AG09309 (cell line): ENCODE data around the gene NUP85.

Source experiments
- DNase-seq: peaks from one replicate; pipeline ENCODE4 v3.0.0-alpha.2; 2010; ENCODE audit warnings: low read depth
- H3K4me3 ChIP-seq: 2 replicates; pipeline ENCODE4 v1.5.1; 2011; ENCODE audit warnings: mild to moderate bottlenecking, low read depth, low read length, moderate library complexity; ENCODE audit not compliant: control insufficient read depth
- TF ChIP-seq, protein P1 (sequence below): IDR thresholded peaks from 2 replicates; pipeline ENCODE4 v1.5.1; 2011; ENCODE audit warnings: mild to moderate bottlenecking, low read depth, low read length, inconsistent platforms; ENCODE audit not compliant: insufficient read depth, control insufficient read depth; ENCODE audit errors: missing control alignments

Gene NUP85

DNA sequence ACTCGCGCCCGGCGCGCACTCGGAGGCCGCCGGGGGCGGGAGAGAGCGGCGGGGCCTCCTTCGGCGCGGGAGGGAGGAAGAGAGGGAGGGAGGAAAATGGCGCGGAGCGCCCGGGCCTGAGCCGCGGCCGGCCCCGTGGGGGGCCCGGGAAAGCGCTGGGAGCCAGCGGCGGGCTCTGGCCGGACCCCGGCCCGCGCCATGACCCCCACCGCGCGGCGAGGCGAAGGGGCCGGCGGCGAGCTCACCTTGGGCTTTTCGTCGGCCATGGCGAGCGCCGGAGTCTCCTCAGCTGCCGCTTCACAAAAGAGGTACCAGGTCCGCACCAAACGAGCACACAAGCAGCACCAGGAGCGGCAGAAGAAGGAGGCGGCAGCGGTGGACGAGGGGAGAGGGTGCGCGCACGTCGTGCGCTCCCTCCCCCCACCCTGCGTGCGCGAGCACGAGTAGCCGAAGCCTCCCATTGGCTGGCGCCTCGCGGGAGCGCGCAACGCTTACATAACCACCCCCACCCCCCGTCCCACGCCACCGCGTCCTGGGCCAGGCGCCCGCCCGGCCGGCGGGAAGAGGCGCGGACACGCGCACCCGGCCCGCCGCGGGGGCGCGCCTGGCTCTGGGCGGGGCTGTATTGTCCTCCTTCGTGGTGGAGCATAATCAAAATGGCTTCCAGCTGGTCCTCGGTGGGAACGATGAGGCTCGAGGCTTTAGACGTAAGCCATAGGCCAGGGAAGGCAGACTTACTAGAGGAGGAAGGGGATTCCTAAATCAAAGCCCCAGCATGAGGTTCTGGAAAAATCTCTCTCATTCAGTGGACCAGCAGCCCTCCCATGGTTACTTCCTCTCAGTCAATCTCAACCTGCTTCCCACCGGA, 22.7 kb upstream of the NUP85 start, which contains the start of gene SUMO2:
Gene SUMO2, minus strand, starts transcription at position 391 of the 868 bp plus-strand sequence. Its CDS starts 125 bp downstream, at position 266.
- TF ChIP-seq, protein P1, sequence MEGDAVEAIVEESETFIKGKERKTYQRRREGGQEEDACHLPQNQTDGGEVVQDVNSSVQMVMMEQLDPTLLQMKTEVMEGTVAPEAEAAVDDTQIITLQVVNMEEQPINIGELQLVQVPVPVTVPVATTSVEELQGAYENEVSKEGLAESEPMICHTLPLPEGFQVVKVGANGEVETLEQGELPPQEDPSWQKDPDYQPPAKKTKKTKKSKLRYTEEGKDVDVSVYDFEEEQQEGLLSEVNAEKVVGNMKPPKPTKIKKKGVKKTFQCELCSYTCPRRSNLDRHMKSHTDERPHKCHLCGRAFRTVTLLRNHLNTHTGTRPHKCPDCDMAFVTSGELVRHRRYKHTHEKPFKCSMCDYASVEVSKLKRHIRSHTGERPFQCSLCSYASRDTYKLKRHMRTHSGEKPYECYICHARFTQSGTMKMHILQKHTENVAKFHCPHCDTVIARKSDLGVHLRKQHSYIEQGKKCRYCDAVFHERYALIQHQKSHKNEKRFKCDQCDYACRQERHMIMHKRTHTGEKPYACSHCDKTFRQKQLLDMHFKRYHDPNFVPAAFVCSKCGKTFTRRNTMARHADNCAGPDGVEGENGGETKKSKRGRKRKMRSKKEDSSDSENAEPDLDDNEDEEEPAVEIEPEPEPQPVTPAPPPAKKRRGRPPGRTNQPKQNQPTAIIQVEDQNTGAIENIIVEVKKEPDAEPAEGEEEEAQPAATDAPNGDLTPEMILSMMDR, result peak; percentile 18
- DNase-seq, result peak; percentile 78

DNA sequence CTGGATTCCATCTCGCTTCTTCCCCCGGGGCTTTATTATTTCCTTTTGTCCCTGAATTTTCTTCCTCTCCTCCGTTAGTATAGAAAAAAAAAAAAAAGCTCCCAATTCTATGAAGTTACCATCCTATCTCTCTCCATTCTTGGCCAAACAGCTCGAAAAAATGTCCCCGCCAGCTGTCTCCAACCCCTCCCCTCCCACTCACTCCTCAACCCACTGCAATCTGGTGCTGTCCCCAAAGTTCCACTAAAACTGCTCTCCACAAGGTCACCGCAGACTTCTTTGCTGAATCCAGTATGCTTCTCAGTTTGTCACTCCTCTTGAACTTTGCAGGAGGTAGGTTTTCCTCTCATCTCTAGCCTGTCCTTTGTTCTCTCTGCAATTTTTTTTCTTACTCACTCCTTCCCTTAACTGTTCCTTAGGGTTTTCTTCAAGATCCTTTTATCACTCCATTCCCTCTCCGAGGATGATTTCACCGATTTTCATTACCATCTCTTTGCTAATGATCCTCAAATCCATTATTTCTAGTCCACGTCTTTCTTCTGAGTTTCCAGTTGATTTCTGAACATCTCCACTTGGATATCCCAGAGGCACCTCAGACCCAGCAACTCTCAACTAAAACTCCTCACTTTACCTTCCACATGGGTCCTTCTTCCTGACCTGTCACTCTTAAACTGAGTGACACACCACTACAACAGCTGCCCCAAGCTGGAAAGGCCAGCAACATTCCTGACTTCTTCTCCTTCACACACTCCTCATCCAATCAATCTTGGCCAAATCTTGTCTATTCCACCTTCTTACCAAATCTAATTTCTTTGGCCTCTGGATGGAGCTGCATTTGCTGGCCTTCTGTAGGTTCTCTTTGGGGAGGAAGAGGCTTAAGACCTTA, 21.2 kb upstream of the NUP85 start:
- TF ChIP-seq, protein P1, result no peak
- H3K4me3 ChIP-seq, result no peak overlapping the region
- DNase-seq, result no peak

More for the DNA sequence above, 22.7 kb upstream of the NUP85 start, which contains the start of gene SUMO2:
- H3K4me3 ChIP-seq, result peak within 1 kb of the TSS; percentile 97

DNA sequence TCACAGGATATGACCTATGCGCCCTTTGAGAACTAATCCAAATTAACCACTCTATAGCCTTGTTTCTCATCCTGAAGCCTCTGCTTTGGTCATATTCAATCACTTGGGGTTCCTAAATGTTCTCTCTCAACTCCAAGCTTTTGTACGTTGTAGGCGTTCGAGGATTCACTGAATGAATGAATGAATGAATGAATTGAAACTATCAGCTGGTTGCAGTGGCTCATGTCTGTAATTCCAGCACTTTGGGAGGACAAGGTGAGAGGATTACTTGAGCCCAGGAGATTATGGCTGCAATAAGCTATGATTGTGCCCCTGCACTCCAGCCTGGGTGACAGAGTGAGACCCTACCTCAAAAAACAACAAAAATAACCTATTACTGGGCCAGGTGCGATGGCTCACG, 16.9 kb upstream of the NUP85 start:
- no peak for DNase-seq
- no peak overlapping the region for H3K4me3 ChIP-seq
- TF ChIP-seq, protein P1, result no peak

DNA sequence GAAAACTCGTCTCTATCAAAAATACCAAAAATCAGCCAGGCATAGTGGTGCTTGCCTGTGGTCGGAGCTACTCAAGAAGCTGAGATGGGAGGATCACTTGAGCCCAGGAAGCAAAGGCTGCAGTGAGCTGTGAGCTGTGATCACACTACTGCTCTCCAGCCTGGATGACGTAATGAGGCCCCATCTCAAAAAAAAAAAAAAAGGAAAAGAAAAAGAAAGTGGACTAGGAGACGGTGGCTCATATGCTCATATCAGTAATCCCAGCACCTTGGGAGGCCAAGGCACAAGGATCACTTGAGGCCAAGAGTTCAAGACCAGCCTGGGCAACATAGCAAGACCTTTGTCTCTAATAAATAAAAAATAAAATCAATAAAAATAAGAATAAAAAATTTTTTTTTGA, 13.9 kb upstream of the NUP85 start:
- TF ChIP-seq, protein P1, result no peak
- no peak for DNase-seq
- no peak overlapping the region for H3K4me3 ChIP-seq

- TF ChIP-seq, protein P1, result no peak
- DNase-seq, result no peak
- no peak overlapping the region for H3K4me3 ChIP-seq
Measured at GRCh38 chr17:75194879-75195278, 10.6 kb upstream of the NUP85 start.

- H3K4me3 ChIP-seq, result no peak overlapping the region
- DNase-seq, result no peak
- TF ChIP-seq, protein P1, result no peak
Measured at GRCh38 chr17:75199886-75200618, 5.4 kb upstream of the NUP85 start.
